ENCODE measurements around the gene PRPSAP1.

PRPSAP1 gene

DNA sequence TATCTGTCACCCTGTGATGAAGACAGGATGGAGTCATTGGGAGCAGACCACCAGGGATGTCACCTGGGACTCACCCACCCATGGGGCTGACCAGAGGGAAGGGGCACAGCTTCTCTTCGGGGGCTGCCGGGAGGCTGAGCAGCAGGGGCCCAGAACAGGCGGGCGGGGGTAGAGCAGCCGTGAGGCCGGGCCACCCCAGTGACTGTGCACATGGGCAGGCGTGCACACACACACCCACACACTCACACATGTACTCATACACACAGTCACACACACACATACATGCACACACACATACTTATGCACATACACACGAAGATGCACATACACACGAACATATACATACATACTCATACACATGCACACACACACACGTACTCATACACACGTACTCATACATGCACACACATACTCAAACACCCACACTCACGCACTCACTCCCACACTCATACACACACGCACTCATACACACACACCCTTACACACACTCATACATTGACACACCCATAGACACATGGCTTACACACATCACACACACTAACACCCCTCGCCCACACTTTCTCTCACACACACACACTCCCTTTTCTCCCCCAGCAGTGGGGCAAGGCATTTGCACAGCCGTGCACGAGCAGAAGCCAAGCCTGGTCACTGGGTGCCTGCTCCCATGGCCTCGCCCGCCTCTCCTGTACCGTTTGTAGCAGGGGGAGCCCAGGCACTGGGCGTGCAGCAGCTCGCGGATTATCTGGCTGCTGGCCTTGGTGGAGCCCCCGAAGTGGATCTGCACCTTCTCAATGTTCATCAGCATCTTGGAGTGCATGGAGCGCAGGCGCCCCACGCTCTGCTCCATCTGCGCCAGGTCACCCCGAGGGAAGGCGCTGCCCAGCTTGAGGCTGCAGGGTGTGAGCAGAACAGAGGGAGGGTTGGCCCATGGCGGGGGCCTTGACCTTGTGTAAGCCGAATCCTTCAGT lies 76.1 kb downstream of the PRPSAP1 start (continued):
- TF ChIP-seq ZNF335 (tag by site-specific recombination; conservative IDR thresholded peaks at IDR 0.05): no peak
- no peak for TF ChIP-seq ZNF654 (tag by site-specific recombination; IDR thresholded peaks at IDR 0.05; ENCODE audit: low read depth)
- TF ChIP-seq PRDM6 (tag by site-specific recombination; IDR thresholded peaks at IDR 0.05): no peak
- no peak for TF ChIP-seq BCL11A (tag by site-specific recombination; IDR thresholded peaks at IDR 0.05; ENCODE audit: low read depth)
- TF ChIP-seq TSHZ1 (tag by site-specific recombination; IDR thresholded peaks at IDR 0.05; ENCODE audit: borderline replicate concordance): no peak
- 0 out of 2 replicates have a peak, but pooled peaks have one; percentile 24 for TF ChIP-seq ZBTB48 (tag by site-specific recombination; IDR thresholded peaks at IDR 0.05)
- no peak for TF ChIP-seq ZNF239 (tag by site-specific recombination; IDR thresholded peaks at IDR 0.05)
- no peak for TF ChIP-seq ZNF514 (tag by site-specific recombination; IDR thresholded peaks at IDR 0.05)
- no peak for TF ChIP-seq PRDM1 (tag by site-specific recombination; IDR thresholded peaks at IDR 0.05)
- TF ChIP-seq ZNF843 (tag by site-specific recombination; IDR thresholded peaks at IDR 0.05): no peak
- TF ChIP-seq ZNF174 (tag by site-specific recombination; IDR thresholded peaks at IDR 0.05): no peak
- TF ChIP-seq SCRT1 (tag by site-specific recombination; IDR thresholded peaks at IDR 0.05; ENCODE audit: borderline replicate concordance): no peak
- TF ChIP-seq ZNF645 (tag by site-specific recombination; IDR thresholded peaks at IDR 0.05): no peak; the same call in 1 of the 2 replicates
- no peak for TF ChIP-seq ZFP69B (tag by site-specific recombination; IDR thresholded peaks at IDR 0.05)
- TF ChIP-seq ZNF175 (tag by site-specific recombination; IDR thresholded peaks at IDR 0.05): no peak
- no peak for TF ChIP-seq HOXC10 (CRISPR knock-in tag; IDR thresholded peaks at IDR 0.05)
- no peak; the same call in 1 of the 2 replicates for TF ChIP-seq PATZ1 (tag by site-specific recombination; IDR thresholded peaks at IDR 0.05)
- TF ChIP-seq, protein P1, sequence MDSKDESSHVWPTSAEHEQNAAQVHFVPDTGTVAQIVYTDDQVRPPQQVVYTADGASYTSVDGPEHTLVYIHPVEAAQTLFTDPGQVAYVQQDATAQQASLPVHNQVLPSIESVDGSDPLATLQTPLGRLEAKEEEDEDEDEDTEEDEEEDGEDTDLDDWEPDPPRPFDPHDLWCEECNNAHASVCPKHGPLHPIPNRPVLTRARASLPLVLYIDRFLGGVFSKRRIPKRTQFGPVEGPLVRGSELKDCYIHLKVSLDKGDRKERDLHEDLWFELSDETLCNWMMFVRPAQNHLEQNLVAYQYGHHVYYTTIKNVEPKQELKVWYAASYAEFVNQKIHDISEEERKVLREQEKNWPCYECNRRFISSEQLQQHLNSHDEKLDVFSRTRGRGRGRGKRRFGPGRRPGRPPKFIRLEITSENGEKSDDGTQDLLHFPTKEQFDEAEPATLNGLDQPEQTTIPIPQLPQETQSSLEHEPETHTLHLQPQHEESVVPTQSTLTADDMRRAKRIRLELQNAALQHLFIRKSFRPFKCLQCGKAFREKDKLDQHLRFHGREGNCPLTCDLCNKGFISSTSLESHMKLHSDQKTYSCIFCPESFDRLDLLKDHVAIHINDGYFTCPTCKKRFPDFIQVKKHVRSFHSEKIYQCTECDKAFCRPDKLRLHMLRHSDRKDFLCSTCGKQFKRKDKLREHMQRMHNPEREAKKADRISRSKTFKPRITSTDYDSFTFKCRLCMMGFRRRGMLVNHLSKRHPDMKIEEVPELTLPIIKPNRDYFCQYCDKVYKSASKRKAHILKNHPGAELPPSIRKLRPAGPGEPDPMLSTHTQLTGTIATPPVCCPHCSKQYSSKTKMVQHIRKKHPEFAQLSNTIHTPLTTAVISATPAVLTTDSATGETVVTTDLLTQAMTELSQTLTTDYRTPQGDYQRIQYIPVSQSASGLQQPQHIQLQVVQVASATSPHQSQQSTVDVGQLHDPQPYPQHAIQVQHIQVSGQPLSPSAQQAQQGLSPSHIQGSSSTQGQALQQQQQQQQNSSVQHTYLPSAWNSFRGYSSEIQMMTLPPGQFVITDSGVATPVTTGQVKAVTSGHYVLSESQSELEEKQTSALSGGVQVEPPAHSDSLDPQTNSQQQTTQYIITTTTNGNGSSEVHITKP (tag by site-specific recombination; IDR thresholded peaks at IDR 0.05): no peak
- TF ChIP-seq ZXDB (tag by site-specific recombination; IDR thresholded peaks at IDR 0.05): no peak
- TF ChIP-seq ZFP37 (tag by site-specific recombination; IDR thresholded peaks at IDR 0.05): no peak
- 0 out of 2 replicates have a peak, but pooled peaks have one; percentile 29 for TF ChIP-seq YY2 (tag by site-specific recombination; IDR thresholded peaks at IDR 0.05)
- TF ChIP-seq, protein P2, sequence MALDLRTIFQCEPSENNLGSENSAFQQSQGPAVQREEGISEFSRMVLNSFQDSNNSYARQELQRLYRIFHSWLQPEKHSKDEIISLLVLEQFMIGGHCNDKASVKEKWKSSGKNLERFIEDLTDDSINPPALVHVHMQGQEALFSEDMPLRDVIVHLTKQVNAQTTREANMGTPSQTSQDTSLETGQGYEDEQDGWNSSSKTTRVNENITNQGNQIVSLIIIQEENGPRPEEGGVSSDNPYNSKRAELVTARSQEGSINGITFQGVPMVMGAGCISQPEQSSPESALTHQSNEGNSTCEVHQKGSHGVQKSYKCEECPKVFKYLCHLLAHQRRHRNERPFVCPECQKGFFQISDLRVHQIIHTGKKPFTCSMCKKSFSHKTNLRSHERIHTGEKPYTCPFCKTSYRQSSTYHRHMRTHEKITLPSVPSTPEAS (tag by site-specific recombination; IDR thresholded peaks at IDR 0.05): peak; percentile 94
- no peak for TF ChIP-seq ZNF560 (tag by site-specific recombination; IDR thresholded peaks at IDR 0.05; ENCODE audit: borderline replicate concordance)
- TF ChIP-seq, protein P3, sequence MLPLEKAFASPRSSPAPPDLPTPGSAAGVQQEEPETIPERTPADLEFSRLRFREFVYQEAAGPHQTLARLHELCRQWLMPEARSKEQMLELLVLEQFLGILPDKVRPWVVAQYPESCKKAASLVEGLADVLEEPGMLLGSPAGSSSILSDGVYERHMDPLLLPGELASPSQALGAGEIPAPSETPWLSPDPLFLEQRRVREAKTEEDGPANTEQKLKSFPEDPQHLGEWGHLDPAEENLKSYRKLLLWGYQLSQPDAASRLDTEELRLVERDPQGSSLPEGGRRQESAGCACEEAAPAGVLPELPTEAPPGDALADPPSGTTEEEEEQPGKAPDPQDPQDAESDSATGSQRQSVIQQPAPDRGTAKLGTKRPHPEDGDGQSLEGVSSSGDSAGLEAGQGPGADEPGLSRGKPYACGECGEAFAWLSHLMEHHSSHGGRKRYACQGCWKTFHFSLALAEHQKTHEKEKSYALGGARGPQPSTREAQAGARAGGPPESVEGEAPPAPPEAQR (tag by site-specific recombination; IDR thresholded peaks at IDR 0.05): no peak

All from HEK293 (cell line).